OCI-LY3 (cell line): ENCODE measurements around the gene EIF2B2.
A peak's percentile ranks its signal among the peaks of the same experiment; 100 is the strongest.

Experiments used
- H2AFZ ChIP-seq: fragments of 200-600, 300-600 bp; shearing (Covaris generic); 2 replicates; pipeline ENCODE4 v1.6.0; 2014; ENCODE audit warnings: antibody characterized with exemption, low read depth, low read length
- H3K27ac ChIP-seq: fragments of 200-600, 300-600 bp; sonication (generic); 2 replicates; pipeline ENCODE4 v1.5.1; 2014; ENCODE audit warnings: mild to moderate bottlenecking, low read length, moderate library complexity, mixed read lengths
- H3K27me3 ChIP-seq: fragments of 200-600, 300-600 bp; sonication (generic); 2 replicates; pipeline ENCODE4 v1.6.1; 2014; ENCODE audit warnings: low read depth, low read length, mixed read lengths
- H3K36me3 ChIP-seq: fragments of 200-600, 300-600 bp; sonication (generic); replicated peaks from 2 replicates; pipeline ENCODE3; 2014; ENCODE audit warnings: low read depth, low read length, mixed read lengths
- H3K4me1 ChIP-seq: fragments of 300-600, 200-600 bp; sonication (generic); 2 replicates; pipeline ENCODE4 v1.6.1; 2014; ENCODE audit warnings: low read length, mixed read lengths
- H3K4me2 ChIP-seq: fragments of 200-600, 300-600 bp; sonication (generic); 2 replicates; pipeline ENCODE4 v1.6.1; 2014; ENCODE audit warnings: low read length, mixed read lengths
- H3K4me3 ChIP-seq: fragments of 300-600, 200-600 bp; sonication (generic); 2 replicates; pipeline ENCODE4 v1.5.1; 2014; ENCODE audit warnings: antibody characterized with exemption, mild to moderate bottlenecking, low read length, moderate library complexity
- H3K79me2 ChIP-seq: fragments of 300-600, 200-600 bp; shearing (Covaris generic); 2 replicates; pipeline ENCODE4 v1.6.1; 2014; ENCODE audit warnings: mild to moderate bottlenecking, low read length, mixed read lengths
- H3K9ac ChIP-seq: fragments of 300-600, 200-600 bp; shearing (Covaris generic); 2 replicates; pipeline ENCODE4 v1.6.0; 2014; ENCODE audit warnings: mild to moderate bottlenecking, low read length, moderate library complexity
- H3K9me3 ChIP-seq: fragments of 200-600, 300-600 bp; shearing (Covaris generic); 2 replicates; pipeline ENCODE4 v1.6.1; 2014; ENCODE audit warnings: low read length, mixed read lengths; ENCODE audit not compliant: insufficient read depth
- H4K20me1 ChIP-seq: fragments of 200-600, 300-600 bp; sonication (generic); 2 replicates; pipeline ENCODE4 v1.6.1; 2016; ENCODE audit warnings: low read length, mixed read lengths; ENCODE audit not compliant: insufficient read depth
- CTCF ChIP-seq: fragments of 200-600, 300-600 bp; sonication (generic); IDR thresholded peaks from 2 replicates; pipeline ENCODE4 v1.5.1; 2014; ENCODE audit warnings: antibody characterized with exemption, low read length, low read depth
- EZH2phosphoT487 ChIP-seq: fragments of 200-600 bp; shearing (Covaris generic); IDR thresholded peaks from 2 replicates; pipeline ENCODE4 v1.6.1; 2018; ENCODE audit warnings: antibody characterized with exemption, mixed run types, low read depth

EIF2B2 gene

GRCh38 chr14:74963178-74963704, 39.5 kb upstream of the EIF2B2 start:
- Histone ChIP-seq H4K20me1 (no peaks in the 10 kb centered on the region), H3K9me3 (no peaks in the 10 kb centered on the region), H3K4me2 (peak overlapping the region; percentile 87), H3K27ac (peak overlapping the region; percentile 65), H2AFZ (peak overlapping the region; percentile 72), H3K4me3 (peak overlapping the region; percentile 73), H3K9ac (peak overlapping the region; percentile 69), H3K27me3 (no peaks in the 10 kb centered on the region), H3K4me1 (peaks cover 33% of the 10 kb centered on the region), H3K79me2 (no peaks in the 10 kb centered on the region), H3K36me3 (no peaks in the 10 kb centered on the region)
- TF ChIP-seq EZH2phosphoT487: no peak
- no peak for TF ChIP-seq CTCF

DNA sequence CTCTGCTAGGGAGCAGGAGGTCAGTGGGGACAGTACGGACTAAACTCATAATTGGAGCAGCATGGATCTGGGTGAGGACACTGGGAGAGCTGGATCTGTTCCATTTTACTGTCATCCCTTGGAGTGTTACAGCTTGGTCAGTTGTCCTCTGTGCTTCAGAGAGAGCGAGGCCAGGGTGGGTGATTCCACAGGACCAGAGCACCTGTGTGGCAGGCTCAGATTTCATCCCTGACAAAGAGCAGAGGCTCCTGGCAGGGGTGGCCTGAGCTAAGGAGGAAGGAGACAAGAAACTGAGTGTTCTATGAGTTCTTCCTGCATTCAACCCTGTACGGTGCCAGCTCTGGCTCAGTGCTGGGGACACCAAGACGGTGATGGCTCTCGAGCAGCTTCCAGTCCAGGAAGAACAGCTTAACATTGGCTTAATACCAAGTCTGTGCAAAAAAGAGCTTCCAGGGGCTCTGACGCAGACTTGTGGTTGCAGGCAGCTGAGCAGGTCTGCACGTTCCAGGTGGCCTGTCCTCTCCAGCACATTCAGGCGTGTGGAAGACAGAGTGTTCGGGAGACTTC, 38.9 kb upstream of the EIF2B2 start:
- H3K36me3 ChIP-seq: no peaks in the 10 kb centered on the region
- TF ChIP-seq EZH2phosphoT487: no peak
- TF ChIP-seq CTCF: no peak
- H3K27me3 ChIP-seq: no peaks in the 10 kb centered on the region
- H3K9ac ChIP-seq: peak overlapping the region; percentile 69; the same call in 1 of the 2 replicates
- no peaks in the 10 kb centered on the region for H3K9me3 ChIP-seq
- no peaks in the 10 kb centered on the region for H3K79me2 ChIP-seq
- H4K20me1 ChIP-seq: no peaks in the 10 kb centered on the region
- H2AFZ ChIP-seq: peak overlapping the region; percentile 72
- peak overlapping the region; percentile 73 for H3K4me3 ChIP-seq
- peaks cover 33% of the 10 kb centered on the region for H3K4me1 ChIP-seq
- H3K27ac ChIP-seq: peak overlapping the region; percentile 8
- peak overlapping the region; percentile 87 for H3K4me2 ChIP-seq

DNA sequence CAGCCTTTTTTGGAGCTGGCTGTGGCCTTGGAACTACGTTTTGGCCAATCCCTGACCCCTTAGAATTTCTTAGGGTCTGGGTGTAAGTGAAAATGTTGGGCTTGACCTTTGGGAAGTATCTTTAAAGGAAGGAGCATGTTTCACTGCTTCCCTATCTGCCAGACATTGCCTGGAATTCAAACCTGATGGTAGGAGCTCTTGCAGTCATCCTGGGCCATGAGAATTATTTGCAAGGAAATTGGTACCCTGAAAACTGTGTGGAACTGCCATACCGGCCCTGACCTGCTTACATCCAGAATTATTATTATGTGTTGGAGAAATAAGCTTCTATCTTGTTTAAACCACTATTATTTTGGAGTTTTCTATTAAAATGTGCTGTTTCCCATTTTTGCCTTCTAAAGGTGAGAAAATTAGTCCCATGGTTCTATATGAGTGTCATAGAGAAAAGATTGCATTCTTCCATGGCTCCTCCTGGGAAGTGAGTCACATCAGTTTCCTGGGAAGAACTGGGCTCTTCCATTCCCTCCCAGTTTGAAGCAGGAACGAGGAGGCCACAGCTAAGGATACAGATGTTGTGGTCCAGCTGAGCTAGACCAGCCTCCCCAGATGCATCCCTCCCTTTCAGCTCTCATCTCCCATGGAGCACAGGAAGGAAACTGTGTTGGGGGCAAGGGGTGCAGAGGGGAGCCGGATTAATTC, 37.8 kb upstream of the EIF2B2 start:
- Histone ChIP-seq H3K9me3 (no peaks in the 10 kb centered on the region), H3K79me2 (no peaks in the 10 kb centered on the region), H3K27ac (no peak overlapping the region), H2AFZ (no peak overlapping the region), H3K4me2 (no peak overlapping the region), H3K4me1 (peaks cover 30% of the 10 kb centered on the region), H4K20me1 (no peaks in the 10 kb centered on the region), H3K4me3 (no peak overlapping the region), H3K36me3 (no peaks in the 10 kb centered on the region), H3K9ac (no peak overlapping the region), H3K27me3 (no peaks in the 10 kb centered on the region)
- TF ChIP-seq EZH2phosphoT487: no peak
- no peak for TF ChIP-seq CTCF

GRCh38 chr14:74965486-74966153, 37.1 kb upstream of the EIF2B2 start:
- H4K20me1 ChIP-seq: no peaks in the 10 kb centered on the region
- no peak overlapping the region for H3K9ac ChIP-seq
- H3K9me3 ChIP-seq: no peaks in the 10 kb centered on the region
- no peak overlapping the region for H3K27ac ChIP-seq
- H3K4me3 ChIP-seq: no peak overlapping the region
- no peak overlapping the region for H3K4me2 ChIP-seq
- H3K4me1 ChIP-seq: peaks cover 30% of the 10 kb centered on the region
- TF ChIP-seq CTCF (no peak), EZH2phosphoT487 (no peak)
- no peaks in the 10 kb centered on the region for H3K27me3 ChIP-seq
- H2AFZ ChIP-seq: no peak overlapping the region
- H3K36me3 ChIP-seq: no peaks in the 10 kb centered on the region
- no peaks in the 10 kb centered on the region for H3K79me2 ChIP-seq
